Measurements from ENCODE around the gene SPTBN4.
"Not testable (repeated sequence)": the region's sequence is repeated elsewhere in the genome, so short reads cannot be mapped to it uniquely, and the experiment has no call there.

SPTBN4 gene

DNA sequence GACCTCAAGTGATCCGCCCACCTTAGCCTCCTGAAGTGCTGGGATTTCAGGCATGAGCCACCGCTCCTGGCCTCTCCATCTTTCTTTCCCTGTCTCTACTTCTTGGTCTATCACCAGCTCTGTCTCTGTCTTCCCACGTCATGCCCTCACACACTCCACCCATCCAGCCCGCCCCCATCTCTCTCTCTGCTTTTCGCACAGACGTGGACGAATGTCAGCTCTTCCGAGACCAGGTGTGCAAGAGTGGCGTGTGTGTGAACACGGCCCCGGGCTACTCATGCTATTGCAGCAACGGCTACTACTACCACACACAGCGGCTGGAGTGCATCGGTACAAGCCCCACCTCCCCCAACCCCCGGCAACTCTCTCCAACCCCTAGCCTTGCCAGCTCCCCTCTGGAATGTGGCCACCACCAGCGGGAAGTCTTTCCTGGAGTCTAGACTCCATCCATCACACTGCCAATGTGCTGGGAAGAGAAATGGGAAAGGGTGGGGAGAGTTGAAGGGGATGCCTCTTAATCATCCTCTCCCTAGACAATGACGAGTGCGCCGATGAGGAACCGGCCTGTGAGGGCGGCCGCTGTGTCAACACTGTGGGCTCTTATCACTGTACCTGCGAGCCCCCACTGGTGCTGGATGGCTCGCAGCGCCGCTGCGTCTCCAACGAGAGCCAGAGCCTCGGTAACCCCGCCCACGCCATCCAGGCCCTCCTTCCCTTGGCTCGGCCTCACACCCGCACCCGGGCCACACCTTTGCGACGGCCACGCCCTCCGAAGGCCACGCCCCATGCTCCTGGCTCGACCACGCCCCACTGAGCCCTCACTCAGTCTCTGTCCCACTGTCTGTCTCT is 156.8 kb downstream of the SPTBN4 start:
- no peak for DNase-seq

DNA sequence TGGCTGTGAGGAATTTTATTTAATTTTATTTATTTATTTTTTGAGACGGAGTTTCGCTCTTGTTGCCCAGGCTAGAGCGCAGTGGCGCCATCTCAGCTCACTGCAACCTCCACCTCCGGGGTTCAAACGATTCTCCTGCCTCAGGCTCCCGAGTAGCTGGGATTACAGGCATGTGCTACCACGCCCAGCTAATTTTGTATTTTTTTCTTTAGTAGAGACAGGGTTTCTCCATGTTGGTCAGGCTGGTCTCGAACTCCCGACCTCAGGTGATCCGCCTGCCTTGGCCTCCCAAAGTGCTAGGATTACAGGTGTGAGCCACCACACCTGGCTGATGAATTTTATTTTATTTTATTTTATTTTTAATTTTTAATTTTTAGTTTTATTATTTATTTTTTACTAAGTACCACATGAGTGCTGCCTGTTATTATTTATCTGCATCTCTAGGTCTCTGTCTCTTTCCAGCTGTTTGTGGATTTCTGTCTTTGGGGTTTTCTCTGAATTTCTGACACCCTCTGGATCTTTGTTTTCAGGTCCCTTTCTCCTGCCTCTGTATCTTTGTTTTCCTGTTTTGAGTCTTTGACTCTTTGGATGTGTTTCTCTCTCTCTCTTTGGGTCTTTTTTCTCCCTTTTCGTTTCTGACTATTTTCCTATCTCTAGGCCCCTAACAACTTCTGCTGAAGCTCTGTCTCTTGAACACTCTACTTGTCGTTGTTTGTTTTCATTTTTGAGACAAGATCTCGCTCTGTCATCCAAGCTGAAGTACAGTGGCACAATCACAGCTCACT is 157.8 kb downstream of the SPTBN4 start:
- DNase-seq: not testable (repeated sequence)

DNA sequence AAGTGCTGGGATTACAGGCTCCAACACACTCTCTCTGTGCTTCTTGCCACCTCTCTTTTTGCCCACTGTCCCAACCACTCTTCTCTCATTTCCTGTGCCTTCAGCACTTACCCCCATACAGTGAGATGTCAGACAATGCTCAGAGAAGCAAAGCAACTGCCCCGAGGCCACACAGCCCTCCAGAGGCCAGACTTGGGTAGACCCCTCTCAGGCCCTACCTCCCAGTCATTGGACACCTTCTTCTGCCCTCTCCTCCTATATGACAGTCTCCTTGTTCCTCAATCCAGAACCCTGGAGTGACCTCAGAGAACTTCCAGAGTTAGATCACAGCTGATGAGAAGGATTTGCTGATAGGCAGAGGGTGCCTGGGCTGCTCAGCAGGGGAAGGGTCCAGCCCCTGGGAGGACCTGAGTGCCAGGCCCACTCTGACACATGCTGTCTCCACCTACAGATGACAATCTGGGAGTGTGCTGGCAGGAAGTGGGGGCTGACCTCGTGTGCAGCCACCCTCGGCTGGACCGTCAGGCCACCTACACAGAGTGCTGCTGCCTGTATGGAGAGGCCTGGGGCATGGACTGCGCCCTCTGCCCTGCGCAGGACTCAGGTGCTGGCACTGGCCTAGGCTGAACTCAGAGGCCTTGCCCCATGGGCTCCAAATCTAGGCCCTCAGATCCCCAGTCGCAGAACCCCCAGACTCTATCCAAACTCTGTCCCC is 158.8 kb downstream of the SPTBN4 start:
- DNase-seq: no peak
